SH-SY5Y (cell line): ENCODE measurements around the gene RAB15.

Source experiments
- GATA2 ChIP-seq: IDR thresholded peaks from 2 replicates; pipeline ENCODE4 v1.6.1; 2011; ENCODE audit warnings: mild to moderate bottlenecking, low read depth, low read length
- GATA3 ChIP-seq: IDR thresholded peaks from 2 replicates; pipeline ENCODE4 v1.6.1; 2011; ENCODE audit warnings: low read depth, mild to moderate bottlenecking, low read length, moderate library complexity

DNA sequence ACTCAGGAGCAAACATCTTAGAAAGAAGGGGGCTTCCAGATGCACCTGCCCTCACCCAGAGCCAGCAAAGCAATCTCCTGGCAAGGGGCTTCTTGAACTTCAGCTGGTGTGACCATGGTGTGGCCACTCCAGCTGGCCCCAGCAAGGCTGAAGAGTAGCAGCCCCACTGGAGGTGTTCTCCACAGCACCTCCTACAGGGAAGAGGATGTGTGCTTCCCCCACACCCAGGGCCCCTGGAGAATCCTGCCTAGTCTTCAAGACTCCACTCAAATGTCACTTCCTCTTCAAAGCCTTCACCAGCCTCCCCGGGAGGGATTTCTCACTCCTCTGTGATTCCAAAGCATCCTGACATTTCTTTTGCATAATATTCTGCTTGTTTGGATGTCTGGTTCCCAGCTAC is 8.5 kb downstream of the RAB15 start:
- no peak for TF ChIP-seq GATA3
- TF ChIP-seq GATA2: no peak
